Left colon (tissue), 2 donors: ENCODE measurements around the gene HOXD12. TPM values are rescaled to one million over a fixed set of nuclear protein-coding genes. Genes with fewer than 3 reads are reported as not detected.

Source experiments
- ATAC-seq: fragments of 200-7000 bp; cut with Tn5 transposase; one replicate; pipeline ENCODE4 v1.9.1; 2020; ENCODE audit warnings: mild to moderate bottlenecking, moderate library complexity
- DNase-seq, 2 donors: peaks; one replicate each; pipeline ENCODE4 v3.0.0-alpha.2; 2020
- intact Hi-C, 2 donors: fragments of 100-400 bp; cut with DNase I in 1 of 2; cut with micrococcal nuclease in 1 of 2; formaldehyde crosslinking; loops; one replicate each; pipeline versions ENCODE4 v1.11.2 to v1.14.0; 2022; cut with DNase I, micrococcal nuclease
- total RNA-seq, 2 donors: library from RNA; stranded (reverse); fragmentation: NEBNext Ultra II Directional; extraction: Animal tissue kit (Norgen Biotek cat#: 25700); gene quantifications; one replicate each; pipeline ENCODE4 v1.2.1, GENCODE V29; 2021
- donor health status: DM: no; HTN: no; CAD: no.
- donor health status: DM: yes; HTN: yes; CAD: no.

HOXD12 gene
- total RNA-seq, 2 donors from 2014 or later: not detected

- DNase-seq (peak in 1 of 2 donors; percentile 50), ATAC-seq (peak; percentile 67)
- intact Hi-C loops: loop anchor here in 1 of 2 donors (5.0 kb wide), 1 partner anchor 393 kb away; no protein-coding TSS in a partner anchor
Observed at GRCh38 chr2:176079831-176080539, 19.6 kb upstream of the HOXD12 start.

DNA sequence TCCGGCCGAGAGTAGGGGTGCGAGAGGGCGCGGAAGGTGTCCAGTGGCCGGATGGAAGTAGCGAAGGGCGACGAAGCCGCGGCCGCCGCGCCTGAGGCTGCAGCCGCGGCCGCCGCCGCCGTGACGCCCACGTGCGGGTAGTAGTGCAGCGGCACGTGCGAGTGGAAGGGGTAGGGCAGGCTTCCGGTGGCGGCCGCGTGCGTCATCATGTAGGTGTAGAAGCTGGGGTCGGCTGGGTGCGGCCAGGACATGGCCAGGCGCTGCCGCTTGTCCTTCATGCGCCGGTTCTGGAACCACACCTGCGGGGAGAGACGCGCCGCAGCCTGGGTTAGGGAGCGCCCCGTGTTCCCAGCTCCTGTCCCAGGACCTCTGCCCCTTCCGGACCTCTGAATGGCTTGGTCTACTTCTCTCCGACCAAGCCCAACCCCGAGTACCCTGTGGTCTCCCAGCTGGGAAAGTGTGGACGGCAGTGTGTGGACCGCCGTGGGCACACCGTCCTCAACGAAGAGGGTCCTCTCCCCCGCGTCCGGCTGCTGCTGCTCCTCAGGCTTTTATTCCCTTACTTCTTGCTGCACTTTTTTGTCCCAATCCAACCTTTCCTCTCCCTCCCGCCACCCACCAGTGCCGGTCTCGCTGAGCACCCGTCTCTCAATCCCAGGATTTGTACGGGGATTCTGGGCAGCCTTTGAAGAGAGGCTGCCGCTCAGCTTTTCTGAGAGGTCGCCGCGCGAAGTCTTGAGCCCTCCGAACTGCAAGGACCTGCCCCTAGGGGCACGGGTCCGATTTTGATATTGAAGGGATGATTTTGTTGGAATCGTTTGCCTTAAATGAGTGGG, 18.8 kb upstream of the HOXD12 start:
- ATAC-seq: peak; percentile 66
- no peak for DNase-seq
- intact Hi-C loops: loop anchor here in 1 of 2 donors (5.0 kb wide), 1 partner anchor 393 kb away; no protein-coding TSS in a partner anchor

- intact Hi-C loops: loop anchor here in 1 of 2 donors (5.0 kb wide), 1 partner anchor 394 kb away; no protein-coding TSS in a partner anchor
- no peak for ATAC-seq
- DNase-seq: no peak
Observed at GRCh38 chr2:176081376-176081836, 18.2 kb upstream of the HOXD12 start.

DNA sequence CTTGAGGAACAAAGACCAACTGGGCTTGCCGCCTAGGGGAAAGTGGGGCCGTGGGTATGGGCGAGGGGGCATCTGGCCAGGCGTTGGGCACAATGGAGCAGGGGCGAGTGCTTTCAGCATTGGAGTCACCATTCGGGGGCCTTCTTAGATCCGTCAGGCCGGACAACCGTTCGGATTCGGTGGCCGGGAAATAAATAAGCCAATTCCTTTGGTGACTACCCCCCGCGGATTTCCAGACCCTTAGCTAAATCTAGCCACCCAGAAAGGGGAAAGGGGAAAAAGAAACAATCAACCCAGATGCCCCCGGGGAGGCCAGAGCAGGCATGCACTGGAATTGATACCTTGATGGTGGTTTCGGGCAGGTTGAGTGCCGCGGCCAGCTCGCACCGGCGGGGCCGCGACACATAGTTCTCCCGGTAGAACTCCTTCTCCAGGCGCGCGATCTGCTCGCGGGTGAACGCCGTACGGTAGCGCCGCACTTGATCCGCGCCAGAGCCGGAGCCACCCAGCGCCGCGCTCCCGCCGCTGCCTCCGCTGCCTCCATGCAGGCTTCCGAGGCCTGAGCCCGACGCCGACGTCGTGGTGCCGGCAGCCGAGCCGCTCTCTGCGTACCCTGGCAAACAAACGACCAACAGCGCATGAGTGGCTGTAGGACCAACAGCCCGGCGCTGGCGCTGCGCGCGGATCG, 17.6 kb upstream of the HOXD12 start:
- intact Hi-C loops: loop anchor here in 1 of 2 donors (5.0 kb wide), 1 partner anchor 395 kb away; no protein-coding TSS in a partner anchor
- DNase-seq: no peak
- peak; percentile 28 for ATAC-seq

- intact Hi-C loops: loop anchor here in 1 of 2 donors (5.0 kb wide), 1 partner anchor 395 kb away; no protein-coding TSS in a partner anchor
- DNase-seq (no peak), ATAC-seq (no peak)
Observed at GRCh38 chr2:176082525-176082823, 17.1 kb upstream of the HOXD12 start.

DNA sequence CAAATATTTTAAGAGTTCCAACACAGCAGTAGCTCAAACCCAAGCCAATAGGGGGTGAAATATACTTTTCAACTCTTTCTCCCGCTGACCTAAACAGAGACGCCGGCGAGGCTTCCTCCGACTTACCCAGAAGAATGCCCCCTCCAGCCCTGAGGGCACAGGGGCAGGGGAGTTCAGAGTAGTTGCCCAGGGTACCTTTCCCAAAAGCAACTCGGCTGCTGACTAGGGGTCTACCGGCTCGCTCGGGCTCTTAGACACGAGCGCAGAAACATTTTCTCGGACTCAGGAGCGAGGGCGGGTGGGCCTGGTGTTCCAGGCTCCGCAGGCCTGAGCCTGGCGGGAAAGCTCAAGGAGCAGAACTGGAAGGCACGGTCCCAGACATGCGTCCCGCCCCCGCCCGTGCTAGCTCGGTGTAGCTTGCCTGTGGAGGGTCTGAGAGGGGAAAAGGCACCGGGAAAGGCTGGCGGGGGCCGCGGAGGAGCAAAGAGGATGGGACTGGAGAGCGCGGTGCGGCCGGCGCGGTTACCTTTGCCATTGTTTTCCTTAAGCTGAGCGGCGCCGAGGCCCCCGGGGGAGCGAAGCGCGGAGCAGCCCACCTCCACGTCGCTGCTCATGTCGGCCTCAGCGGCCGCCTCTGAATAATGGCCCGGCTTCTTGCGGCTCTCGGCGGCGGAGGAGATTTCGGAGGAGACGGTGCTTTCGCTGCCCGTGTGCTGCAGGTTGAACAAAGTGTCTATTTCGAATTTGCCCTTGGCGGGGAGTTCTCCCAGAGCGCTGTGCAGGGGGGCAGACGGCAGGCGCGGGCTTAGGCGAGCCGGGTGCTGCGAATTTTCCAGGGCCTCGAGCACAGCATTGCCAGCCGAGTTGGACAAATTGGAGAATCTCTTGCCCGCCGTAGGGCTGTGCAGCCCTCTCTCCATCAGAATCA, 16.5 kb upstream of the HOXD12 start:
- no peak for ATAC-seq
- intact Hi-C loops: loop anchor here in 1 of 2 donors (5.0 kb wide), 1 partner anchor 396 kb away; no protein-coding TSS in a partner anchor
- DNase-seq: no peak

DNA sequence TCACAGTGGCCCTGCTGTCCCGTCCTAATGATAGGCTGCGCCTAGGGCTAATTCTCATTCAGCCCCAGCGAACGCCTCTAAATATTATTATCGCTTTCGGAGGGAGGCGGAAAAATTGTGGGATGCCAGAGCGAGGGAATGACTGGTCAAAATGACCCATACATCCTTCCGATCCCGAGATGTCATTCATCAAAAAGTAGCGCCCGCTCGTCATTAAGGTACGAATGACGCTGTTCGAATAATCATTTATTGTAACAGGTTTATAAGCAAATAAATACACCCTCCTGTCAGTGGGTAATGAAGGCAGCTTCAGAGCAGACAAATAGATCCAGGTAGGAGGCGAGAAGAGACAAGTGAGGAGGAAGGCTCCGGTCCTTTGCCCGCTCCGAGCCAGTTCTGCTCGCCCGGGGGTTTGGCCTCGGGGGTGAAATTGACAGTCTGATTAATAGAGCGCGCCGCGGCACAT, 15.8 kb upstream of the HOXD12 start, which contains the start of gene EVX2:
Gene EVX2 (minus strand): TSS at position 167 of the 466 bp plus-strand sequence. CDS start 186 bp downstream, outside the sequence.
- intact Hi-C loops: loop anchor here in 1 of 2 donors (5.0 kb wide), 1 partner anchor 397 kb away; no protein-coding TSS in a partner anchor
- ATAC-seq (no peak), DNase-seq (no peak)

- no peak for ATAC-seq
- no peak for DNase-seq
- intact Hi-C loops: loop anchor here in 1 of 2 donors (5.0 kb wide), 1 partner anchor 397 kb away; no protein-coding TSS in a partner anchor
Observed at GRCh38 chr2:176084611-176085119, 14.9 kb upstream of the HOXD12 start.

DNA sequence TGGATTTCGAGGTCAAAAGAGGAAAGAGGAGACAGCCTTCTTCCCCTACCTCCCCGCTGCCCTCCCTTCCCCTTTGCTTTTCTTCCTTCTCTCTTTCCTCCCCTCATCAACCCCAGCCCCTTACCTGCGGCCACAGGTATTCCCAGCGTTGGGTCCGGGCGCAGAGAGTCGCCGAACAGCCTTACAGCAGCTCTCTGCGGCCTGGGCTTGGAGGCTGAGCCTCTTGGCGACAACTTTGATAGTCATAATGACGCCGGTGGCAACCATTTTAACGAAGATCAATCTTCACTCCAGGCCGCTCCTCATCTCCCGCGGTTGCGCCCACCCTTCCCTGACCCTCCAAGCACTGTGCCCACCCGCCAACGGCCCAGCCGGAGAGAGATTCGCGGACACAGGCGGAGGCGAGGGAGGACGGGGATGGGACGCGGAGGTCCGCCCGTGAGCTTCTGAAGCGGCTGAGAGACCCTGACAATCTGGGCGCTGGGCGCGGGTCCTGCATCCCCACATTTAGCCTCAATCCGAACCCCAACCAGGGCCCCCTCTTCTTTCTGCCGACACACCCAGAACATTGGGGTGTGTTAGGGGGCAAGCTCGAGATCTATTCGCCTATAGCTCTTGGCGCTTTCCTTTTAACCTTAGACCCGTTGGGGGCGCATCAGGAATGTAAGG, 14.3 kb upstream of the HOXD12 start:
- intact Hi-C loops: no loop called here
- ATAC-seq (no peak), DNase-seq (no peak)

GRCh38 chr2:176085861-176086771, 13.5 kb upstream of the HOXD12 start:
- intact Hi-C loops: no loop called here
- DNase-seq: no peak
- ATAC-seq: peak; percentile 34

- no peak for DNase-seq
- no peak for ATAC-seq
- intact Hi-C loops: no loop called here
Observed at GRCh38 chr2:176087330-176088047, 12.1 kb upstream of the HOXD12 start.

DNA sequence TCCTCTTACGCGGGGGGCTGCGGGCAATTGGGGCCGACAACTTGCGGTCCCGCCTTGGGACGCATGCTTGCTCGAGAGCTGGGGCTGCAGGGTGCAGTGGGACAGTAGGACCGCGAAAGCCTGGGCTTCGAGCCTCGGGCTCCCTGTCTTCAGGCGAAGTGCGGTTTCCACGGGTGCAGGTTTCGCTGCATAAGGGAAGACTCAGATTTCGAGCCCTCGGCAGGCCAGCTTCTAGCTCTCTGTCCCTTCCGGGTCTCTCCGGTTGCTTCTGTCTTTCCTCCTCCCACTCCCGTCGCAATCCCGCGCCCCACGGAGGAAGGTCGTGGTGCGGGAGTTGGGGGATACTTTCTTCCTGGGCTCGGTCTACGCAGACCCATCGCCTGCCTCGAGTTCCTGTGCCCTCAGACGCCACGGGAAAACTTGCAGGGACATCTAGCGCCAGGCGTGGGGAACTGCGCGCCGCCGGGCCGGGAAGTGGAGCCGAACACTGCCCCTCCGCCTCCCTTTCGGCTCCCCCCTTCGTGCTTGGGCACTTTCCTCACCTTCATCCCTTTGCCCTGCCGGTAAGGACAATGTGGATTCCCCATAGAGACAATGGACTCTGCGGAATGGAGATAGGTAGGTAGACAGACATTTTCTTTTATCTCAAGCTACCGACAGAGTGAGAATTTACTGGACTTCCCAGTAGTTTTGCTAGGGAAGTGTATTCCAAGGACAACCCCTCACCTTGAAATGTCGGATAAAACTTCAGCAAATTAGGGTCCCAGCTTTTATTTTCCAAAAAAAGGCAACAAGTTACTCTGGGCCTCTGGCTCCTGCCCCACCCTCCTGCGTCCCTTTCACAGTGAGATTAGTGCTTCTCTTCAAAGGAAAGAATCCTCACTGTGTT, 11.3 kb upstream of the HOXD12 start:
- peak in 1 of 2 donors; percentile 72 for DNase-seq
- intact Hi-C loops: no loop called here
- peak; percentile 87 for ATAC-seq

- intact Hi-C loops: no loop called here
- ATAC-seq (no peak), DNase-seq (no peak)
Observed at GRCh38 chr2:176088937-176089842, 10.4 kb upstream of the HOXD12 start.
